Pancreas (tissue), 10 donors: ENCODE measurements around the gene CASQ2. TPM values are rescaled to one million over a fixed set of nuclear protein-coding genes. Genes with fewer than 3 reads are reported as not detected.

ENCODE experiments used
- ATAC-seq, 4 donors: fragments of 200-7000 bp; cut with Tn5 transposase; one replicate each; pipeline versions ENCODE4 v1.8.0 to v1.9.1; 2020; ENCODE audit warnings: mild to moderate bottlenecking in 4 of 4, moderate library complexity in 4 of 4
- DNase-seq, 6 donors: peaks; one replicate each; pipeline ENCODE4 v3.0.0-alpha.2; 2020
- FAIRE-seq: peaks from 2 replicates; lab custom pipeline; 2012; peaks lifted over from hg19 to GRCh38; lab: Jason Lieb, UNC
- H3K27ac ChIP-seq, 4 donors: fragments of 200-600 bp; sonication (generic); 1 replicate in 3 of 4; 2 replicates in 1 of 4; pipeline versions ENCODE4 v1.5.0 to v1.8.0; 2020
- H3K27me3 ChIP-seq, 4 donors: fragments of 200-600 bp; one replicate each; pipeline ENCODE4 v1.8.0; 2021
- H3K36me3 ChIP-seq, 3 donors: fragments of 200-600 bp; sonication (generic) in 1 of 3; one replicate each; pipeline versions ENCODE4 v1.5.0 to v1.8.0; 2020 to 2021
- H3K4me1 ChIP-seq, 3 donors: fragments of 200-600 bp; one replicate each; pipeline ENCODE4 v1.8.0; 2021
- H3K4me3 ChIP-seq, 4 donors: fragments of 200-600 bp; sonication (generic) in 2 of 4; one replicate each; pipeline versions ENCODE4 v1.5.0 to v1.8.0; 2020 to 2021
- H3K9me3 ChIP-seq, 4 donors: fragments of 200-600 bp; one replicate each; pipeline ENCODE4 v1.8.0; 2021
- CTCF ChIP-seq, 4 donors: fragments of 200-600 bp; sonication (generic) in 3 of 4; IDR thresholded peaks; one replicate each; pipeline versions ENCODE4 v1.5.0 to v1.8.0; 2021; ENCODE audit warnings: antibody characterized with exemption in 4 of 4
- WGBS, 2 donors: extraction: QIAGEN DNeasy Blood & Tissue Kit; methylation state at CpG; one replicate each; pipeline ENCODE4 v1.1.7; 2013; 5-methylcytosine and 5-hydroxymethylcytosine counted together
- intact Hi-C, 3 donors: fragments of 100-400 bp; cut with DNase I; formaldehyde crosslinking; loops; one replicate each; pipeline versions ENCODE4 v1.11.1 to v1.14.2; 2022
- polyA plus RNA-seq, 2 donors: library from polyadenylated mRNA; stranded (reverse); fragments of 200-250 nt; gene quantifications; one replicate each; pipeline ENCODE4 v1.2.3, GENCODE V29; 2013
- total RNA-seq, 6 donors: library from RNA; stranded (reverse); fragmentation: NEBNext Ultra II Directional in 4 of 6; extraction: Animal tissue kit (Norgen Biotek cat#: 25700) in 4 of 6; gene quantifications; one replicate each; pipeline versions ENCODE4 v1.2.1 to v1.2.4, GENCODE V29; 2021 to 2023
- donor health status: healthy with polysubstance abuse.
- donor health status: DM: no; HTN: no; CAD: no; lungs with moderate emphysema.
- donor health status: DM: no; HTN: no; CAD: no.
- donor health status: control.
- donor health status: control.
- donor health status: Bipolar disorder and iron deficiency.
- donor health status: DM: yes; HTN: yes; CAD: no.
- donor health status: DM: no; HTN: no; CAD: no.
- donor health status: DM: no; HTN: no; CAD: no.
- donor health status: DM: yes; HTN: yes; CAD: no.

CASQ2 gene
- total and polyA plus RNA-seq, 8 donors: 0.09 to 1.2 (median 0.34) TPM; not detected in 1

DNA sequence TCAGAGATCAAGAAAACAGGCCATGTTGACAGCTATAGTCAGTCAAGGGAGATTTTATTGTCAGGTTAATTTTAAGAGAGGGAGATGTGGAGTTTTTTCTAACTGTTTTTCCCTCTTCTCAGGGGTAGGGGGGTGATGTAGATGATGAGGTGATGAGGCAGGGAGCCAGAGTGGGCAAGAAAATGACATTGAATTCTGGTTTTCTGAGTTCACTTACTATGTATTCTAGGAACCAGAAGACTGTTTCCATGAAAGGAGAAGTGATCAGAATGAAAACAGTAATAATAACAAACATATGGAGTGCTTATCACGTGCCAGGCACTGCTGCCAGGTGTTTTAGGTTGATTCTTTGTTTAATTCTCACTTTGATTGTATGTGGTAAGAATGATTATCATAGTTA, 40.2 kb downstream of the CASQ2 start:
- H3K36me3 ChIP-seq: no peaks in the 10 kb centered on the region
- no peaks in the 10 kb centered on the region for H3K9me3 ChIP-seq
- ATAC-seq (no peak), FAIRE-seq (no peak), DNase-seq (no peak)
- H3K4me1 ChIP-seq: no peaks in the 10 kb centered on the region
- WGBS, 2 donors: 82 to 89% methylated on average over 1 of the region's 1 CpG
- intact Hi-C loops: no loop called here
- no peak overlapping the region for H3K4me3 ChIP-seq
- H3K27ac ChIP-seq: no peak overlapping the region
- H3K27me3 ChIP-seq: no peaks in the 10 kb centered on the region
- TF ChIP-seq CTCF (IDR thresholded peaks at IDR 0.05): no peak

GRCh38 chr1:115727706-115728249, 40.7 kb downstream of the CASQ2 start:
- peak overlapping the region in 1 of 4 donors; percentile 35 for H3K27ac ChIP-seq
- WGBS, 2 donors: 76 to 78% methylated on average over 7 of the region's 7 CpGs
- intact Hi-C loops: no loop called here

DNA sequence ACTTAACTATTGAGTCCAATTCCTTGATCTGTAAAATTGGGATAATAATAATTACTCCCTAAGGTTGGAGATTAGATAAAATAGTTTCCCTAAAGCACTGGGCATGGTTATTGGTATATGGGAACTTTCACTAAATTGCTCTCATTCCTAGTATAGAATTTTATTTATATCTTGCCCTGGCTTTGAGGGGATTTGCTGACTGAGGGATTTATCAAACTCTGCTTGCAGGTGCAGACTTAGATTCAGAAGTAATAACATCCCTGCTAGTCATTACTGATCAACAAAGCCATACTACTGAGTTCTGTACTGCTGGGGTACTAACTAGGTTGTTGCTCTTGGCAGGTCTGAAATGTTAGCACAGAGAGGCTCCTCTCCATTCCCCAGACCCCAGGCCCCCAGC, 41.9 kb downstream of the CASQ2 start:
- H3K36me3 ChIP-seq: no peaks in the 10 kb centered on the region
- DNase-seq: no peak
- H3K4me1 ChIP-seq: no peaks in the 10 kb centered on the region
- no peak for TF ChIP-seq CTCF (IDR thresholded peaks at IDR 0.05)
- H3K27me3 ChIP-seq: no peaks in the 10 kb centered on the region
- intact Hi-C loops: no loop called here
- H3K4me3 ChIP-seq: no peak overlapping the region
- ATAC-seq: no peak
- no peaks in the 10 kb centered on the region for H3K9me3 ChIP-seq
- no peak overlapping the region for H3K27ac ChIP-seq
- FAIRE-seq: no peak

More at GRCh38 chr1:115727706-115728249, 40.7 kb downstream of the CASQ2 start:
- no peaks in the 10 kb centered on the region for H3K36me3 ChIP-seq
- H3K4me1 ChIP-seq: no peaks in the 10 kb centered on the region
- H3K27me3 ChIP-seq: no peaks in the 10 kb centered on the region
- DNase-seq (peak in 1 of 6 donors; percentile 57), FAIRE-seq (no peak), ATAC-seq (peak in 3 of 4 donors; percentile 59 to 88 (median 88))
- TF ChIP-seq CTCF (IDR thresholded peaks at IDR 0.05): no peak
- no peak overlapping the region for H3K4me3 ChIP-seq
- H3K9me3 ChIP-seq: no peaks in the 10 kb centered on the region

GRCh38 chr1:115726161-115726560, 42.4 kb downstream of the CASQ2 start:
- H3K36me3 ChIP-seq: no peaks in the 10 kb centered on the region
- H3K27me3 ChIP-seq: no peaks in the 10 kb centered on the region
- intact Hi-C loops: no loop called here
- no peaks in the 10 kb centered on the region for H3K4me1 ChIP-seq
- H3K9me3 ChIP-seq: no peaks in the 10 kb centered on the region
- ATAC-seq: no peak
- 79 to 85% methylated on average over 3 of the region's 3 CpGs for WGBS, 2 donors
- H3K27ac ChIP-seq: no peak overlapping the region
- no peak overlapping the region for H3K4me3 ChIP-seq
- no peak for TF ChIP-seq CTCF (IDR thresholded peaks at IDR 0.05)
- DNase-seq: no peak
- no peak for FAIRE-seq

GRCh38 chr1:115725600-115725999, 42.9 kb downstream of the CASQ2 start:
- H3K27ac ChIP-seq: no peak overlapping the region
- H3K4me3 ChIP-seq: no peak overlapping the region
- TF ChIP-seq CTCF (IDR thresholded peaks at IDR 0.05): no peak
- H3K27me3 ChIP-seq: no peaks in the 10 kb centered on the region
- H3K4me1 ChIP-seq: no peaks in the 10 kb centered on the region
- no peak for FAIRE-seq
- intact Hi-C loops: no loop called here
- no peaks in the 10 kb centered on the region for H3K36me3 ChIP-seq
- DNase-seq: no peak
- 79 to 84% methylated on average over 2 of the region's 2 CpGs for WGBS, 2 donors
- H3K9me3 ChIP-seq: no peaks in the 10 kb centered on the region
- no peak for ATAC-seq
